Subcutaneous adipose tissue (tissue), 4 donors: ENCODE results near the gene SLC12A7. TPM values are rescaled to one million over a fixed set of nuclear protein-coding genes. Genes with fewer than 3 reads are reported as not detected.

Experiments used
- total RNA-seq, 4 donors: library from RNA; depleted of rRNA; stranded (reverse); fragments of >200 nt; gene quantifications; one replicate each; pipeline ENCODE4 v1.1.0, GENCODE V29; 2016
- TF ChIP-seq, protein P1 (sequence below): fragments of 450-650 bp; IDR thresholded peaks from one replicate; pipeline ENCODE4 v1.5.1; 2016; ENCODE audit warnings: low read depth, mild to moderate bottlenecking, control low read depth, antibody characterized with exemption, moderate library complexity

Gene SLC12A7
- total RNA-seq, 4 donors from 2014 or later, result 12.9 to 34.3 (median 20.7) TPM

DNA sequence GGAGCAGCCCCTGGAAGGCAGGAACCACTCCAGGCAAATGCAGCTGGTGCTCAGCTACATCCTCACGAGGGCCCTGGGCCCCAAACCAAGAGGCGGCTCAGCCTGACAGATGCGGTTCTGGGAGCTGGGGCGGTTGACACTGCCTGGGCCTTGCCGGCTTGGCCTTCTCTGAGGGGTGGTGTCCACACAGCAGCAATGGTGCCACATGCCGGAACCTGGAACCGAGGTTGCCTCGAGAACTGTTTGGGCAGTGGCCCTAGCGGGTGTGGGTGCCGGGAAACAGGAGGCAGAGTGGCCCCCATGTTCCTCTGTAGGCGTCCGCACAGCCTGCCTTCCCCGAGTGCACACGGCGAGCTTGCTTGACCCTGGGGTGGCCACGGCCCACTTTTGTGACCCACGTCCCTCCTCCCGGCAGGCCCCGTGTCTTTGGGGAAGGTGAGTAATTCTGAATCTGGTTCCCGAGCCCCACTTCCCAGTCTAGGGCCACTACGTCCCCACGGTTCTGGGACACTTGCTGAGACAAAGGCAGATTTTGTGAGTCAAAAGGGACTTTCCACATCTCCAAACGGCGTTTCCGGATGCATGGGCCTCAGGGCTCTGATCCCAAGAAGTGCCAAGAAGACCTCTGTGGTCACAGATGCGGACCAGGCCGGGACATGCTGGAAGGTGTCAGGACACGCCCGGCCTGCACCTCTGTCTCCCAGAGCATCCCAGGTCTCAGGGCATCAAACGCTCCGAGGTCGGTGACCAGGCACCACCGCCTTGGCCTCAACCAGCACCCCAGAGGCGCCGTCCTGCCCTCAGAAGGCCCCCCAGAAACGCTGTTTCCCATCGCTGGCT, 27.7 kb upstream of the SLC12A7 start:
- TF ChIP-seq, protein P1, sequence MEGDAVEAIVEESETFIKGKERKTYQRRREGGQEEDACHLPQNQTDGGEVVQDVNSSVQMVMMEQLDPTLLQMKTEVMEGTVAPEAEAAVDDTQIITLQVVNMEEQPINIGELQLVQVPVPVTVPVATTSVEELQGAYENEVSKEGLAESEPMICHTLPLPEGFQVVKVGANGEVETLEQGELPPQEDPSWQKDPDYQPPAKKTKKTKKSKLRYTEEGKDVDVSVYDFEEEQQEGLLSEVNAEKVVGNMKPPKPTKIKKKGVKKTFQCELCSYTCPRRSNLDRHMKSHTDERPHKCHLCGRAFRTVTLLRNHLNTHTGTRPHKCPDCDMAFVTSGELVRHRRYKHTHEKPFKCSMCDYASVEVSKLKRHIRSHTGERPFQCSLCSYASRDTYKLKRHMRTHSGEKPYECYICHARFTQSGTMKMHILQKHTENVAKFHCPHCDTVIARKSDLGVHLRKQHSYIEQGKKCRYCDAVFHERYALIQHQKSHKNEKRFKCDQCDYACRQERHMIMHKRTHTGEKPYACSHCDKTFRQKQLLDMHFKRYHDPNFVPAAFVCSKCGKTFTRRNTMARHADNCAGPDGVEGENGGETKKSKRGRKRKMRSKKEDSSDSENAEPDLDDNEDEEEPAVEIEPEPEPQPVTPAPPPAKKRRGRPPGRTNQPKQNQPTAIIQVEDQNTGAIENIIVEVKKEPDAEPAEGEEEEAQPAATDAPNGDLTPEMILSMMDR, result no peak

DNA sequence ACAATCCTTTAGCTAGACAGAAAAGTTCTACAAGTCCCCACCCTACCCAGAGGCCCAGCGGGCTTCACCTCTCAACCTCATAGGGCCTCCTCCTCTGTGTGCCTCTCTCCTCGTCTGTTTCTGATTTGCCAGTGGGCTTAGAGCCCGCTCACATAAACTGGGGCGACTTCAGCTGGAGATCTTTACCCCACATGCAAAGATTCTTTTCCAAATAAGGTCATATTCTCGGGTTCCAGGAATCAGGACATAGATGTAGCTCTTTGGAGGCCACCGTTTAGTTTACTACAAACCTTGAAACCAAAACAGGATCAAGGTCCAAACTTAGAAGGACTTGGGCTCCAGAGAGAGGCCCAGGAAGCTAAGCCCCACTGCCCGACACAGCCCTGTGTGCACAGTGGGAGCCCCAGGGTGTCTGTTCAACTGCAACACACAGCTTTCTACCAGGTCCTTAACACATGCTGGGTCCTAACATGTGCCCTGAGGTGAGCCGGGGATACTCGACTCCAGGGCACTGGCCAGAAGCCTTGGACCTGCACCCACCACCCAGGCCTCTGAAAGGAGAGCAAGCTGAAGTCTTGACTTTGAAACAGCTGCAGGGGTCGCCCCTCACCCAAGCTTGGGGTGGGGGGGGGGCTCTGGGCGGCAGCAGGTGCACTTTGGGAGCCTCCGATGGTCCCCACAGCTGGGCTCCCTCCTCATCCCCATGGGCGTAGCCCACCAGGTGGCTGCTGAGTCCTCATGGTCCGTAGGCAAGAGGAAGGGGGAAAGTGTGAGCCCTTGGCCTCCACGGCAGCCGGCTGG, 26.8 kb upstream of the SLC12A7 start:
- TF ChIP-seq, protein P1, result no peak

DNA sequence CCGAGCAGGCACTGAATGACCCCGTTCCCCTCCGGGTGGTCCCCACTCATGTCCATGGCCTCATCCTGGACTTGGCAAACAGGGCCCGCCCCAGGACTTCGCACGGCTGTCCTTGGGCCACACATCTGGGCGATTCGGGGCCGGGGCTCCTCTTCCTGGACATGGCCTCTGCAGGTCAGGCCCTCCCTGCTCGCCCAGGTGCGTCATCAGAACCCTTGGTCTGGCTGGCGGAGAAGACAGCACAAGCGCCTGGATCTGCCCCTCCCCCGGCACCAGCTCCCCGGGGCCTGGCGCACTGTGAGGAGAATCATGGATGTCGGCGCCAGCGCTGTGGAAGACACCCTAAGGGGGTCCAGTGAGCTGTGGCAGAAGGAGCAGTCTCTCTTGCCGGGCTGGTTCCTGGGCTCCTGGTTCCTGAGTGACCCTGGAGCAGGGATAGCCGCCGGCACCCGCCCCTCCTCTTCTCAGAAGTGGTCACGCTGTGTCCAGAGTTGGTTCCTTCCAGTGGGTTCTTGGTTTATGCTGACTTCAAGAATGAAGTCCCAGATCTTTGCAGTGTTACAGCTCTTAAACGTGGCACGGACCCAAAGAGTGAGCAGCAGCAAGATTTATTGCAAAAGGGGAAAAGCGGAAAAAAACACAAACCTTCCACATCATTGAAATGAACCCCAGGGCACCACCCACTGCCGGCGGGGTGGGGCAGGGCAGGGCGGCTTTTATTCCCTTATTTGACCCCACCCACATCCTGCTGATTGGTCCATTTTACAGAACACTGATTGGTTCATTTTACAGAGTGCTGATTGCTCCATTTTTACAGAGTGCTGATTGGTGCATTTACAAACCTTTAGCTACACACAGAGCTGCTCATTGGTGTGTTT, 25.9 kb upstream of the SLC12A7 start:
- TF ChIP-seq, protein P1, result no peak

DNA sequence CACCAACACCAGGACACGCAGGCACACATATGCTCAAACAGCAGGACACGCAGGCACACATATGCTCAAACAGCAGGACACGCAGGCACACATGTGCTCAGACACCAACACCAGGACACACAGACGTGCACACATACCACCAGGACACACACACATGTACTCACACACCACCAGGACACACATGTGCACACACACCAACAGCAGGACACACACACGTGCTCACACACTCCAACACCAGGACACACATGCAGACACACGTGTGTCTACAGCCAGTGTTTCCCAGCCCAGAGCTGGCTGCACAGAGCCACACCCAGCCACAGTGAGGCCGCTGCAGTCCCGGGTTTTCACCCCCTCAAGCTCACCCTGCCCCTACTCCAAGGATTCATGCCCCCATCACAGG, 25.0 kb upstream of the SLC12A7 start:
- TF ChIP-seq, protein P1, result no peak

DNA sequence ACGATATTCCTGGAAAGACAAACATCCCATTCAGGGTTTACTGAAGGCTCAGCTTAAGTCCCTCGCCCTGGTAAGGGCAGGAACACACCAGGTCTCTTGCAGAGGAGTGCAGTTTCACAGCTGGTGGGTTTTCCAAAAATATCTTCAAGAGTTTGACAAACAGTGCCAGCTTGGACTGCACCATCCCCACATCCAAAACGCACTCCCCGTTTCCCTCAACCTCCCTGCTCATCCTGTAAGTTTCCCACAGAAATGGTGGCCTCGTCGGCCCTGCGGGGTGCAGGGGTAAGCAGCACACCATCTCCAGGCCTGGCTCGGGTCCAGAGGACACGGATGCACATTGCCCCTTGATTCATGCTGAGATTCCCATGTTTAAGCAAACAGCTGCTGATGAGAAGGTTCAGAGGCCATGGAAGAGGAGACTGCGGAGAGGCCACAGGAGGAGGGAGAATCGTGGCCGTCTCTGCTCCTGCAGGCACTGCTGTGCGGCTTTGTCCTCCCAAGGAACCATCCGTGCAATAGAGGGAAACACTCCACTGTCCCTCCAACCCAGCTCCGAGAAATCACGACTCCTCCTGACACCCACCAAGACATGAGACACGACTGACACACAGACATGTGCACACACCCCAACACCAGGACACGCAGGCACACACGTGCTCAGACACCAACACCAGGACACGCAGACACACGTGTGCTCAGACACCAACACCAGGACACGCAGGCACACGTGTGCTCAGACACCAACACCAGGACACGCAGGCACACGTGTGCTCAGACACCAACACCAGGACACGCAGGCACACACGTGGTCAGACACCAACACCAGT, 24.0 kb upstream of the SLC12A7 start:
- TF ChIP-seq, protein P1, result no peak

DNA sequence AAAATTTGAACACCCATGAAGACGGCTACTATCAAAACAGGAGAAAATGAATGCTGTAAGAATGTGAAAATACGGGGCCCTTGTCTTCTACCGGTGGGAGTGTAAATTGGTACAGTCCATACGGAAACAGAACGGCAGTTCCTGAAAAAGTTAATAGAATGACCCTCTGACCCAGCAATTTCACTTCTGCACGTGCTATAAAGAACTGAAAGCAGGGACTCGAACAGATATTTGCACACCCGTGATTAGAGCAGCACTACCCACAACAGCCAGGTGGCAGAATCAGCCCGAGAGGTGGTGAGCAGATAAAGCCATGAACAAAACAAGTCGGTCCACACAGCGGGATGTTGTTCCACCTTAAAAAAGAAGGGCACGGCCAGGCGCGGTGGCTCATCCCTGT, 22.6 kb upstream of the SLC12A7 start:
- TF ChIP-seq, protein P1, result no peak
